ENCODE data around the gene SNTB2. TPM values are rescaled to one million over a fixed set of nuclear protein-coding genes. Genes with fewer than 3 reads are reported as not detected.

SNTB2 gene
- total RNA-seq, 1 experiment from 2014 or later: 20.2 TPM

GRCh38 chr16:69160192-69160591, 26.8 kb upstream of the SNTB2 start:
- TF ChIP-seq CTCF (conservative IDR thresholded peaks at IDR 0.05): no peak
- Histone ChIP-seq H3K9me3 (ENCODE audit: control insufficient read depth, low read depth, low read length) (no peaks in the 10 kb centered on the region), H3K18ac (ENCODE audit: insufficient read length, low read depth, low read length) (no peak overlapping the region), H3K27me3 (ENCODE audit: insufficient read depth, low read length) (no peaks in the 10 kb centered on the region), H2BK15ac (ENCODE audit: low read depth, low read length) (no peak overlapping the region), H4K8ac (replicated peaks; ENCODE audit: insufficient read length, low read depth, low read length) (no peak overlapping the region), H2BK5ac (ENCODE audit: insufficient read length, low read length) (no peak overlapping the region), H3K4ac (ENCODE audit: low read depth, low read length) (no peak overlapping the region), H3K23ac (ENCODE audit: insufficient read length, low read depth, low read length) (no peak overlapping the region), H3K14ac (ENCODE audit: insufficient read depth, low read length) (no peak overlapping the region), H2BK20ac (ENCODE audit: low read depth, low read length, poor library complexity, severe bottlenecking) (no peak overlapping the region), H4K91ac (ENCODE audit: insufficient read length, low read depth, low read length) (no peak overlapping the region), H2AK5ac (ENCODE audit: insufficient read length, low read length) (no peak overlapping the region), H2AFZ (ENCODE audit: low read length) (no peak overlapping the region), H2BK120ac (ENCODE audit: low read depth, low read length, poor library complexity, severe bottlenecking) (no peak overlapping the region), H3K79me1 (ENCODE audit: insufficient read depth, low read depth, low read length, poor library complexity, severe bottlenecking) (no peaks in the 10 kb centered on the region), H4K20me1 (ENCODE audit: control insufficient read depth, insufficient read depth, insufficient read length) (no peaks in the 10 kb centered on the region), H2BK12ac (ENCODE audit: insufficient read length, low read depth, low read length) (no peak overlapping the region), H3T11ph (ENCODE audit: low read length) (no peak overlapping the region), H4K5ac (ENCODE audit: insufficient read length, low read depth, low read length) (no peak overlapping the region), H3K4me2 (ENCODE audit: insufficient read depth, insufficient read length, low read length) (no peak overlapping the region), H3K23me2 (ENCODE audit: insufficient read length, low read depth, low read length, poor library complexity, severe bottlenecking) (no peaks in the 10 kb centered on the region), H3K27ac (ENCODE audit: insufficient read length, low read depth, low read length) (no peak overlapping the region), H3K4me1 (ENCODE audit: insufficient read depth, low read length) (no peaks in the 10 kb centered on the region), H3K79me2 (ENCODE audit: insufficient read depth, low read length) (no peaks in the 10 kb centered on the region), H3K56ac (ENCODE audit: insufficient read length, low read depth, low read length) (no peak overlapping the region), H3K9ac (ENCODE audit: extremely low read depth, insufficient read length, low read length) (no peak overlapping the region)
- H3K36me3 Mint-ChIP-seq (ENCODE audit: insufficient read depth in 1 of 3, low read depth in 3 of 3): peaks cover 48 to 83% (median 76%) of the 10 kb centered on the region in 3 experiments
- no peaks in the 10 kb centered on the region for H3K27me3 Mint-ChIP-seq (ENCODE audit: low read depth)
- no CpG with 5 or more reads among the region's 1 CpG for WGBS (ENCODE audit: extremely low coverage, insufficient read length, low lambda C conversion rate)
- H3K4me1 Mint-ChIP-seq: no peaks in the 10 kb centered on the region
- H3K9me3 Mint-ChIP-seq: no peaks in the 10 kb centered on the region
- DNase-seq: no peak
- H3K4me3 Mint-ChIP-seq: no peak overlapping the region
- no peak overlapping the region for H3K27ac Mint-ChIP-seq
